ENCODE results near the gene MEF2D.

DNA sequence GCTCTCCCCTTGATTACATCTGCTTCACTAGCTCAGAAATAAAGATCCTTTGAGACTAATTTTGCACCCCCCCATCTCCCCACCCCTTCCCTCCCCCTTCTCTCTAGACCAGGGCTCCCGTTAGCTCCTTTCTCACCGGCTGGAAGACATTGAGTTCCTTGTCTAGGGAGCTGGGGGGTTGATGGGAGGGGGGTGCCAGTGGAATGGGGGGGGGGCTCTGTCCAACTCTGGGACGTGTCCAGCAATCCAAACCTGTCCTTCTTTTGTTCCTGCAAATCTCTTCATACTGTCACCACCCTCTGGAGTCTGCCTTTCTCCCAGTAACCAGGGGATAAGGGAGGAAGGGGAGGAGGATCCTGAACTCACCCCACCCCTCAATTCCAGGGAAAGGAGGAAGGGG is 69.7 kb downstream of the MEF2D start:
- TF ChIP-seq, protein P1, sequence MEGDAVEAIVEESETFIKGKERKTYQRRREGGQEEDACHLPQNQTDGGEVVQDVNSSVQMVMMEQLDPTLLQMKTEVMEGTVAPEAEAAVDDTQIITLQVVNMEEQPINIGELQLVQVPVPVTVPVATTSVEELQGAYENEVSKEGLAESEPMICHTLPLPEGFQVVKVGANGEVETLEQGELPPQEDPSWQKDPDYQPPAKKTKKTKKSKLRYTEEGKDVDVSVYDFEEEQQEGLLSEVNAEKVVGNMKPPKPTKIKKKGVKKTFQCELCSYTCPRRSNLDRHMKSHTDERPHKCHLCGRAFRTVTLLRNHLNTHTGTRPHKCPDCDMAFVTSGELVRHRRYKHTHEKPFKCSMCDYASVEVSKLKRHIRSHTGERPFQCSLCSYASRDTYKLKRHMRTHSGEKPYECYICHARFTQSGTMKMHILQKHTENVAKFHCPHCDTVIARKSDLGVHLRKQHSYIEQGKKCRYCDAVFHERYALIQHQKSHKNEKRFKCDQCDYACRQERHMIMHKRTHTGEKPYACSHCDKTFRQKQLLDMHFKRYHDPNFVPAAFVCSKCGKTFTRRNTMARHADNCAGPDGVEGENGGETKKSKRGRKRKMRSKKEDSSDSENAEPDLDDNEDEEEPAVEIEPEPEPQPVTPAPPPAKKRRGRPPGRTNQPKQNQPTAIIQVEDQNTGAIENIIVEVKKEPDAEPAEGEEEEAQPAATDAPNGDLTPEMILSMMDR (IDR thresholded peaks at IDR 0.05), result no peak
- TF ChIP-seq POLR2A (IDR thresholded peaks at IDR 0.05), result no peak

Data from testis (tissue), 2 donors.